Mononuclear cell (primary cell): ENCODE data around the gene FOXC1. TPM values are rescaled to one million over a fixed set of nuclear protein-coding genes. Genes with fewer than 3 reads are reported as not detected.

Experiments used
- H3K27me3 ChIP-seq: 2 replicates; pipeline ENCODE4 v1.6.0; 2011; ENCODE audit warnings: low read length, control low read depth; ENCODE audit not compliant: insufficient read depth
- H3K4me1 ChIP-seq: 2 replicates; pipeline ENCODE4 v1.5.1; 2011; ENCODE audit warnings: mild to moderate bottlenecking, low read length, control low read depth; ENCODE audit not compliant: insufficient read depth
- H3K4me3 ChIP-seq: 2 replicates; pipeline ENCODE4 v1.5.1; 2011; ENCODE audit warnings: mild to moderate bottlenecking, low read length, moderate library complexity
- H3K9me3 ChIP-seq: 2 replicates; pipeline ENCODE4 v1.5.1; 2011; ENCODE audit warnings: low read depth, mild to moderate bottlenecking, control low read depth, low read length
- total RNA-seq: library from RNA; depleted of rRNA; stranded (reverse); fragments of >200 nt; gene quantifications from one replicate; pipeline ENCODE4 v1.2.3, GENCODE V29; 2012

FOXC1 gene
- total RNA-seq, 1 donor: 0.10 TPM

- Histone ChIP-seq H3K9me3 (no peaks in the 10 kb centered on the region), H3K4me3 (no peak overlapping the region), H3K27me3 (peaks cover 75% of the 10 kb centered on the region), H3K4me1 (peaks cover 64% of the 10 kb centered on the region)
These were observed 1.5 kb downstream of the FOXC1 start for GRCh38 chr6:1611322-1611571.

- Histone ChIP-seq H3K4me3 (peak overlapping the region; percentile 17), H3K9me3 (no peaks in the 10 kb centered on the region), H3K27me3 (peaks cover 75% of the 10 kb centered on the region), H3K4me1 (peaks cover 61% of the 10 kb centered on the region)
These were observed 2.0 kb downstream of the FOXC1 start for GRCh38 chr6:1611572-1612298.

- peaks cover 75% of the 10 kb centered on the region for H3K27me3 ChIP-seq
- peak overlapping the region; percentile 17 for H3K4me3 ChIP-seq
- H3K4me1 ChIP-seq: peaks cover 54% of the 10 kb centered on the region
- no peaks in the 10 kb centered on the region for H3K9me3 ChIP-seq
These were observed 2.7 kb downstream of the FOXC1 start for GRCh38 chr6:1612299-1612973.

- Histone ChIP-seq H3K4me1 (peaks cover 49% of the 10 kb centered on the region), H3K27me3 (peaks cover 75% of the 10 kb centered on the region), H3K4me3 (no peak overlapping the region), H3K9me3 (no peaks in the 10 kb centered on the region)
These were observed 3.2 kb downstream of the FOXC1 start for GRCh38 chr6:1612974-1613306.

- H3K27me3 ChIP-seq: peaks cover 75% of the 10 kb centered on the region
These were observed 3.6 kb downstream of the FOXC1 start for GRCh38 chr6:1613346-1613687.

GRCh38 chr6:1613688-1614447 lies 4.2 kb downstream of the FOXC1 start:
- Histone ChIP-seq H3K4me1 (peaks cover 40% of the 10 kb centered on the region), H3K27me3 (peaks cover 76% of the 10 kb centered on the region), H3K4me3 (no peak overlapping the region), H3K9me3 (no peaks in the 10 kb centered on the region)

More at GRCh38 chr6:1613346-1613687, 3.6 kb downstream of the FOXC1 start:
- Histone ChIP-seq H3K4me3 (no peak overlapping the region), H3K9me3 (no peaks in the 10 kb centered on the region), H3K4me1 (peaks cover 45% of the 10 kb centered on the region)

- Histone ChIP-seq H3K4me1 (peaks cover 34% of the 10 kb centered on the region), H3K4me3 (no peak overlapping the region), H3K27me3 (peaks cover 78% of the 10 kb centered on the region), H3K9me3 (no peaks in the 10 kb centered on the region)
These were observed 4.9 kb downstream of the FOXC1 start for GRCh38 chr6:1614448-1615150.

GRCh38 chr6:1615151-1615852 lies 5.6 kb downstream of the FOXC1 start:
- Histone ChIP-seq H3K9me3 (no peaks in the 10 kb centered on the region), H3K4me3 (no peak overlapping the region), H3K27me3 (peaks cover 83% of the 10 kb centered on the region), H3K4me1 (peaks cover 41% of the 10 kb centered on the region)

- H3K4me1 ChIP-seq: peaks cover 37% of the 10 kb centered on the region
- H3K27me3 ChIP-seq: peaks cover 85% of the 10 kb centered on the region
- no peaks in the 10 kb centered on the region for H3K9me3 ChIP-seq
- no peak overlapping the region for H3K4me3 ChIP-seq
These were observed 6.2 kb downstream of the FOXC1 start for GRCh38 chr6:1615853-1616420.

- peaks cover 92% of the 10 kb centered on the region for H3K27me3 ChIP-seq
- H3K4me3 ChIP-seq: no peak overlapping the region
- no peaks in the 10 kb centered on the region for H3K9me3 ChIP-seq
- H3K4me1 ChIP-seq: peaks cover 30% of the 10 kb centered on the region
These were observed 7.2 kb downstream of the FOXC1 start for GRCh38 chr6:1616701-1617463.

- peaks cover 88% of the 10 kb centered on the region for H3K27me3 ChIP-seq
- peaks cover 25% of the 10 kb centered on the region for H3K4me1 ChIP-seq
- H3K9me3 ChIP-seq: no peaks in the 10 kb centered on the region
- H3K4me3 ChIP-seq: no peak overlapping the region
These were observed 8.0 kb downstream of the FOXC1 start for GRCh38 chr6:1617466-1618310.

GRCh38 chr6:1618311-1619097 lies 8.8 kb downstream of the FOXC1 start:
- Histone ChIP-seq H3K27me3 (peaks cover 88% of the 10 kb centered on the region), H3K4me3 (no peak overlapping the region), H3K9me3 (no peaks in the 10 kb centered on the region), H3K4me1 (peaks cover 25% of the 10 kb centered on the region)
